Tibial nerve (tissue), 4 donors: ENCODE results near the gene BID.

Experiments used
- CTCF ChIP-seq, 5 experiments: fragments of 200-600 bp in 3 of 5; fragments of 450-650 bp in 2 of 5; sonication (generic) in 3 of 5; IDR thresholded peaks; one replicate each; pipeline ENCODE4 v1.5.1; 2016 to 2019; ENCODE audit warnings: antibody characterized with exemption in 5 of 5, mild to moderate bottlenecking in 3 of 5, moderate library complexity in 2 of 5
- EP300 ChIP-seq, 2 donors: sonication (generic); formaldehyde crosslinking; IDR thresholded peaks; one replicate each; pipeline ENCODE4 v1.6.1; 2017; ENCODE audit warnings: antibody characterized with exemption in 2 of 2, mild to moderate bottlenecking in 1 of 2
- POLR2A ChIP-seq, 2 donors: fragments of 450-650 bp; IDR thresholded peaks; one replicate each; pipeline ENCODE4 v1.6.1; 2017; ENCODE audit warnings: antibody characterized with exemption in 2 of 2, mild to moderate bottlenecking in 2 of 2, moderate library complexity in 2 of 2

GRCh38 chr22:17782158-17782557, 7.9 kb upstream of the BID start:
- no peak for TF ChIP-seq EP300 (IDR thresholded peaks at IDR 0.05)
- TF ChIP-seq CTCF (IDR thresholded peaks at IDR 0.05) = no peak
- no peak for TF ChIP-seq POLR2A (IDR thresholded peaks at IDR 0.05)
